Esophagus muscularis mucosa (tissue), 4 donors: ENCODE measurements around the gene UGT1A7. TPM values are rescaled to one million over a fixed set of nuclear protein-coding genes. Genes with fewer than 3 reads are reported as not detected.
"Not testable (repeated sequence)": the region's sequence is repeated elsewhere in the genome, so short reads cannot be mapped to it uniquely, and the experiment has no call there.

ENCODE experiments used
- DNase-seq: peaks from one replicate; pipeline ENCODE4 v3.0.0-alpha.2; 2017; ENCODE audit errors: extremely low spot score
- H3K27ac ChIP-seq, 4 donors: fragments of 200-600 bp; sonication (generic); replicated peaks in 1 of 4; 1 replicate in 3 of 4; 2 replicates in 1 of 4; pipeline ENCODE4 v1.5.1; 2016 to 2019; ENCODE audit warnings: mild to moderate bottlenecking in 1 of 4
- H3K27me3 ChIP-seq, 4 donors: fragments of 200-600 bp; sonication (generic); one replicate each; pipeline versions ENCODE4 v1.5.1 to v1.6.0; 2016 to 2019
- H3K36me3 ChIP-seq, 4 donors: fragments of 200-600 bp; sonication (generic); one replicate each; pipeline ENCODE4 v1.5.1; 2016 to 2019
- H3K4me1 ChIP-seq, 4 donors: fragments of 200-600 bp; sonication (generic); one replicate each; pipeline ENCODE4 v1.5.1; 2016 to 2019
- H3K4me3 ChIP-seq, 4 donors: fragments of 200-600 bp; sonication (generic); 1 replicate in 2 of 4; 2 replicates in 2 of 4; pipeline ENCODE4 v1.5.1; 2016 to 2019; ENCODE audit warnings: mild to moderate bottlenecking in 4 of 4, moderate library complexity in 1 of 4
- H3K9me3 ChIP-seq, 4 donors: fragments of 200-600 bp; sonication (generic); 1 replicate in 3 of 4; 2 replicates in 1 of 4; pipeline ENCODE4 v1.5.1; 2016 to 2019
- EP300 ChIP-seq: sonication (generic); formaldehyde crosslinking; IDR thresholded peaks from one replicate; pipeline ENCODE4 v1.6.1; 2017; ENCODE audit warnings: antibody characterized with exemption
- POLR2A ChIP-seq: fragments of 450-650 bp; IDR thresholded peaks from one replicate; pipeline ENCODE4 v1.6.1; 2017; ENCODE audit warnings: antibody characterized with exemption, moderate library complexity, mild to moderate bottlenecking, low read depth
- POLR2AphosphoS5 ChIP-seq, 2 donors: sonication (generic); formaldehyde crosslinking; IDR thresholded peaks; one replicate each; pipeline ENCODE4 v1.6.1; 2017; ENCODE audit warnings: antibody characterized with exemption in 2 of 2
- WGBS: methylation state at CpG from one replicate; pipeline ENCODE4 v1.1.5; 2018; 5-methylcytosine and 5-hydroxymethylcytosine counted together
- intact Hi-C: fragments of 100-400 bp; cut with DNase I; formaldehyde crosslinking; loops from one replicate; pipeline ENCODE4 v1.15.1; 2023
- total RNA-seq, 4 donors: library from RNA; depleted of rRNA; stranded (reverse); fragments of >200 nt; gene quantifications; one replicate each; pipeline versions ENCODE4 v1.1.0 to v1.2.1, GENCODE V29; 2016
- TF ChIP-seq, protein P1 (sequence below), 3 experiments: fragments of 200-600 bp in 2 of 3; fragments of 450-650 bp in 1 of 3; sonication (generic) in 2 of 3; IDR thresholded peaks; one replicate each; pipeline ENCODE4 v1.5.1; 2017 to 2019; ENCODE audit warnings: antibody characterized with exemption in 3 of 3, mild to moderate bottlenecking in 2 of 3, moderate library complexity in 1 of 3

Gene UGT1A7
- total RNA-seq, 4 donors from 2014 or later: 0.42 TPM; not detected in 3

DNA sequence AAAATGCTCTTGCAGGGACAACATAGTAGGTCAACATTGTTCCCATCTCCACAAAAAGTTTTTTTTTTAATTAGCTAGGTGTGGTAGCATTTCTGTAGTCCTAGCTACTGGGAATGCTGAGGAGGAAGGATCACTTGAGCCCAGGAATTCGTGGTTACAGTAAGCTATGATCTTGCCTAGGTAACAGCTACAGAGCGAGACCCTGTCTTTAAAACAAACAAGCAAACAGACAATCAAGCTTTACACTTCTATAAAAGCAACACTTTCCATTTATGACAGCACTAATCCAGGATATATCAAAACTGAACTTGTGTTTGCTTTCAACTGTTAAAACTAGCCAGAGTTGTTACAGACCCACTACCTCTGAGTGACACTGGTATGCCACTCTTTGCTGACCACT lies 59.2 kb downstream of the UGT1A7 start:
- no peak for DNase-seq
- H3K4me3 ChIP-seq: no peak overlapping the region
- intact Hi-C loops: no loop called here
- H3K27ac ChIP-seq: no peak overlapping the region
- H3K4me1 ChIP-seq: no peaks in the 10 kb centered on the region
- TF ChIP-seq POLR2AphosphoS5 (IDR thresholded peaks at IDR 0.05): no peak
- H3K9me3 ChIP-seq: no peaks in the 10 kb centered on the region
- no peaks in the 10 kb centered on the region for H3K36me3 ChIP-seq
- H3K27me3 ChIP-seq: peaks cover 0 to 9% (median 0%) of the 10 kb centered on the region in 4 donors
- WGBS: 59% methylated on average over 2 of the region's 2 CpGs

DNA sequence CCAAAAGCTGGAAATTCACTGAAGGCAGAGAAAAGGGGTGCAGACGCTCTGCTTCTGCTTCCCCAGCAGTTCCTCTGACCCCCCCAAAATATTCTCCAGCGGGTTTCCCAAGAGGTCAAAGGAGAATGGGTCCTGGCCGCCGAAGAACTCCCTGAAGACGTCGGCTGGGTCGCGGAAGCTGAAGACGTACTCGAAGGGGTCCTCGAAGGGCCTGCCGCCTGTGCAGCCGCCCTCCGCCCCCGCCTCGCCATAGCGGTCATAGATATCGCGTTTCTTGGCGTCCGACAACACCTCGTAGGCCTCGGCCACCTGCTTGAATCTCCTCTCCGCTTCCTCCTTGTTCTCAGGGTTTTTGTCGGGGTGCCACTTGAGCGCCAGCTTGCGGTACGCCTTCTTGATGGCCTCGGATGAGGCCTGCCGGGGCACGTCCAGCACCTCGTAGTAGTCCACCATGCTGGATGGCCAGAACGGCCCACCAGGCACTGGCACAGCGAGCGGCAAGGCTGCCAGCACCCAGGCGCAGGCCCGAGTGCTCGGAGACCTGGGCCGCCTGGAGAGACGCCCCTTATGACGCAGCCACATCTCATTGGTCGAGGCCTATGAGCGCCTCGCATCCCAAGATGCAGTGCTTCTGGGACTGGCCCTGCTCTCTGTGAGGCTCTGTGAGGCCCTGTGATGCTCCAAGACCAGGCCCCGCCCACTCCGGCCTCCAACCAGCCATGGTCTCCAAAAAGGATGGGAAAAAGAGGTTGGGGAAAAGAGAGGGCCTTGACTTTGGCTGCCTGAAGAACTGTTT lies 62.0 kb downstream of the UGT1A7 start:
- peaks cover 0 to 3% (median 0%) of the 10 kb centered on the region in 4 donors for H3K27me3 ChIP-seq
- intact Hi-C loops: no loop called here
- H3K4me3 ChIP-seq: no peak overlapping the region
- DNase-seq: no peak
- H3K27ac ChIP-seq: no peak overlapping the region
- no peaks in the 10 kb centered on the region for H3K36me3 ChIP-seq
- TF ChIP-seq POLR2A: no peak
- TF ChIP-seq EP300: no peak
- no peak for TF ChIP-seq POLR2AphosphoS5 (IDR thresholded peaks at IDR 0.05)
- TF ChIP-seq, protein P1, sequence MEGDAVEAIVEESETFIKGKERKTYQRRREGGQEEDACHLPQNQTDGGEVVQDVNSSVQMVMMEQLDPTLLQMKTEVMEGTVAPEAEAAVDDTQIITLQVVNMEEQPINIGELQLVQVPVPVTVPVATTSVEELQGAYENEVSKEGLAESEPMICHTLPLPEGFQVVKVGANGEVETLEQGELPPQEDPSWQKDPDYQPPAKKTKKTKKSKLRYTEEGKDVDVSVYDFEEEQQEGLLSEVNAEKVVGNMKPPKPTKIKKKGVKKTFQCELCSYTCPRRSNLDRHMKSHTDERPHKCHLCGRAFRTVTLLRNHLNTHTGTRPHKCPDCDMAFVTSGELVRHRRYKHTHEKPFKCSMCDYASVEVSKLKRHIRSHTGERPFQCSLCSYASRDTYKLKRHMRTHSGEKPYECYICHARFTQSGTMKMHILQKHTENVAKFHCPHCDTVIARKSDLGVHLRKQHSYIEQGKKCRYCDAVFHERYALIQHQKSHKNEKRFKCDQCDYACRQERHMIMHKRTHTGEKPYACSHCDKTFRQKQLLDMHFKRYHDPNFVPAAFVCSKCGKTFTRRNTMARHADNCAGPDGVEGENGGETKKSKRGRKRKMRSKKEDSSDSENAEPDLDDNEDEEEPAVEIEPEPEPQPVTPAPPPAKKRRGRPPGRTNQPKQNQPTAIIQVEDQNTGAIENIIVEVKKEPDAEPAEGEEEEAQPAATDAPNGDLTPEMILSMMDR (IDR thresholded peaks at IDR 0.05): no peak
- H3K9me3 ChIP-seq: no peaks in the 10 kb centered on the region
- no peaks in the 10 kb centered on the region for H3K4me1 ChIP-seq
- 94% methylated on average over 34 of the region's 46 CpGs for WGBS

DNA sequence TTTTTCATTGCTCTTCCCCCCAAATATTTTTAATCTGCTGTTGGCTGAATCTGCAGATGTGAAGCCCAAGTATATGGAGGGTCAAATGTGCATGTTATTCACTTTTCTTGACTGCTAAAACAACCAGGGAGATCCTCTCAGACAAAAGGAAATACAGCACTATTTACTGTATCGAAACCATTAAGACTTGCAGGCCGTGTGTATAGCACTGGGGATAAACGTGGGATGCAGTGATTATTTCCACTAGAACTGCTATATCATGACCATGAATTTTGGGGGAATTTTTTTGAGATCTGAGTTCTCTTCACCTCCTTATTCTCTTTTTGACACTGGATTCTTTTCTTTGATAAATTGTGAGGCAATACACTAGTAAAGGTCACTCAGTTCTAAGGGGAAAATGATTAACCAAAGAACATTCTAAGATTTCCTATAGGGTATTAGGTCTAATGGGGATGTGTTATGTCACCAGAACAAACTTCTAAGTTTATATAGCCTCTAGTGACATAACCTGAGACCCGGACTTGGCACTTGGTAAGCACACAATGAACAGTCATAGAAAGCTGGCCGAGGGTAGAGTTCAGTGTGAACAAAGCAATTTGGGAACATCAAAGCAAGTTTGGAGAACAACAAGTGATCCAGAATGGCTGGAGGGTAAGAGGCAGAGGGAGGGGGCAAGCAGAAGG lies 63.5 kb downstream of the UGT1A7 start:
- Histone ChIP-seq H3K36me3 (no peaks in the 10 kb centered on the region), H3K27ac (no peak overlapping the region), H3K27me3 (peaks cover 0 to 3% (median 0%) of the 10 kb centered on the region in 4 donors), H3K4me1 (no peaks in the 10 kb centered on the region), H3K4me3 (no peak overlapping the region), H3K9me3 (no peaks in the 10 kb centered on the region)
- TF ChIP-seq EP300: no peak
- TF ChIP-seq POLR2A: no peak
- TF ChIP-seq, protein P1 (IDR thresholded peaks at IDR 0.05): no peak
- TF ChIP-seq POLR2AphosphoS5 (IDR thresholded peaks at IDR 0.05): no peak
- DNase-seq: no peak
- intact Hi-C loops: no loop called here
- WGBS: 76% methylated on average over 5 of the region's 5 CpGs

DNA sequence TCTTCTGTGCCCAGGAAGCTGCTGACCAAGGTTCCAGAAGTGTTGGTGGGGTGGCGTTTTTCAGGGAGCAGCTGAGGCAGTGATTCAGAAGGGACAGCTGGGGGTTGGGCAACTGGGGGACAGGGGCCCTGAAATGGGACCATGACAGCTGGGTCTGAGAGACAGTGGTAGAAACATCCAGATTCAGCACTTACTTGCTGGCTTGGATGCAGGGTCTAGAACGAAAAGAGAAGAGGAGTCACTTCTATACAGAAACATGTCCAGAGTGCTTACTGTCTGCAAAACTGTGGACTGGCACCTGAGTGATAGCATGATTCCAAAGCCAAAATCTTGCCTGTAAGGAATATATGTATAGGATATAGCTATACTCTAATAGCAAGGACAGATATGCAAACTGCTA lies 64.1 kb downstream of the UGT1A7 start:
- H3K27me3 ChIP-seq, intact Hi-C loops, DNase-seq, H3K27ac ChIP-seq, H3K9me3 ChIP-seq, H3K4me3 ChIP-seq, H3K4me1 ChIP-seq, H3K36me3 ChIP-seq: not testable (repeated sequence)
- 64% methylated on average over 2 of the region's 2 CpGs for WGBS

DNA sequence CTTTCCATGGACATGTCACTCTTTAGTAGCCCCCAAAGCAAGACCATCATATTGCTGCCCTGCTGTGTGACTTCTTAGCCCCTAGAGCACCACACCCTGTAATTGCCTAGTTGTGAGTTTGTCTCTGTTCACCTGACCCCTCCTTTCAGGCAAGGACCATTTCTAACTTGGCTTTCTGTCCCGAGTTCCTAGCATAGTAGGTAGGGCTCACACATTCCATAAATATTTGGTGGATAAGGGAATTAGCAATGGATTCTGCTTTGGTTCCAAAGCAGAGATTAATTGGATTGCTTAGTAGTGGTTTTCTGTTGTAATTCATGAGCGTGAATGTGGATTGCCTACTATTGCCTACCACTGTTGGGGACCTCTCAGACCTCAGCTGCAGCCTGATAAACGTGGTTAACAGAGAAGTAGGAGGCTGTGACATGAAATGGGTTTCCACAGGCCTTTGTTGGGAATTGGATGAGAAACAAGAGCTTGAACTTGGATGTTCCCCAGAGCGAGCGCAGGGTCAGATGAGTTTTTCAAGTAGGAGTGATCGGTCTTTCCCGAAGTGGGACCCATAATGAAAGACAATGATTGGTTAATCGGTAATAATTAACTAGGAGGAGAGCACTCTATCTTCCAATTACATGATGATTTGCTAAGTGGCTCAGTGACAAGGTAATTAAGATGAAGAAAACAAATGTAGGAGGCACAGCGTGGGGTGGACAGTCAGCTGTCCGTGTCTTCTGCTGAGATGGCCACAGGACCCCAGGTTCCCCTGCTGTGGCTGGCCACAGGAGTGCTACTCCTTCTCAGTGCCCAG lies 65.0 kb downstream of the UGT1A7 start:
- Histone ChIP-seq H3K4me1 (no peaks in the 10 kb centered on the region), H3K9me3 (no peaks in the 10 kb centered on the region), H3K4me3 (no peak overlapping the region), H3K27me3 (peaks cover 0 to 3% (median 0%) of the 10 kb centered on the region in 4 donors), H3K36me3 (no peaks in the 10 kb centered on the region), H3K27ac (no peak overlapping the region)
- intact Hi-C loops: no loop called here
- DNase-seq: no peak
- TF ChIP-seq POLR2A (no peak), POLR2AphosphoS5 (IDR thresholded peaks at IDR 0.05) (no peak), EP300 (no peak)
- TF ChIP-seq, protein P1 (IDR thresholded peaks at IDR 0.05): no peak
- 77% methylated on average over 10 of the region's 10 CpGs for WGBS
